M059J (cell line): ENCODE results near the gene KCNG2. TPM values are rescaled to one million over a fixed set of nuclear protein-coding genes. Genes with fewer than 3 reads are reported as not detected.
"Not testable (repeated sequence)": the region's sequence is repeated elsewhere in the genome, so short reads cannot be mapped to it uniquely, and the experiment has no call there.

Experiments
- DNase-seq: peaks from one replicate; pipeline ENCODE4 v3.0.0-alpha.2; 2012; ENCODE audit warnings: low read depth
- total RNA-seq: library from RNA; depleted of rRNA; stranded (reverse); fragments of >200 nt; shearing (Covaris generic); gene quantifications from 2 replicates; pipeline ENCODE4 v1.2.3, GENCODE V29; 2014

Gene KCNG2
- total RNA-seq, 1 experiment from 2014 or later = not detected

GRCh38 chr18:79870301-79871025 lies 72.7 kb downstream of the KCNG2 start:
- no peak for DNase-seq

- no peak for DNase-seq
Measured at GRCh38 chr18:79871026-79871390, 73.3 kb downstream of the KCNG2 start.

- DNase-seq = no peak
Measured at GRCh38 chr18:79871481-79872091, 73.8 kb downstream of the KCNG2 start.

GRCh38 chr18:79872527-79873444 lies 75.0 kb downstream of the KCNG2 start:
- no peak for DNase-seq

GRCh38 chr18:79873449-79874110 lies 75.8 kb downstream of the KCNG2 start:
- no peak for DNase-seq

- DNase-seq = no peak
Measured at GRCh38 chr18:79874553-79875530, 77.1 kb downstream of the KCNG2 start.

GRCh38 chr18:79875531-79875919 lies 77.8 kb downstream of the KCNG2 start:
- DNase-seq = no peak

GRCh38 chr18:79875931-79876461 lies 78.3 kb downstream of the KCNG2 start:
- no peak for DNase-seq

GRCh38 chr18:79876497-79876896 lies 78.8 kb downstream of the KCNG2 start:
- no peak for DNase-seq

GRCh38 chr18:79877163-79878091 lies 79.7 kb downstream of the KCNG2 start:
- no peak for DNase-seq

GRCh38 chr18:79878246-79878645 lies 80.5 kb downstream of the KCNG2 start:
- DNase-seq = not testable (repeated sequence)

- DNase-seq = no peak
Measured at GRCh38 chr18:79878741-79879378, 81.1 kb downstream of the KCNG2 start.

GRCh38 chr18:79879566-79879965 lies 81.8 kb downstream of the KCNG2 start:
- DNase-seq = no peak

GRCh38 chr18:79881695-79882094 lies 84.0 kb downstream of the KCNG2 start:
- no peak for DNase-seq

- no peak for DNase-seq
Measured at GRCh38 chr18:79882522-79883241, 84.9 kb downstream of the KCNG2 start.

- DNase-seq = no peak
Measured at GRCh38 chr18:79883461-79884293, 85.9 kb downstream of the KCNG2 start.

GRCh38 chr18:79884294-79884962 lies 86.7 kb downstream of the KCNG2 start:
- no peak for DNase-seq
